HFFc6 (cell line): ENCODE data around the gene TMEM45A. TPM values are rescaled to one million over a fixed set of nuclear protein-coding genes. Genes with fewer than 3 reads are reported as not detected.

Source experiments
- DNase-seq: peaks from one replicate; pipeline ENCODE4 v3.0.0-alpha.2; 2018
- H3K27ac Mint-ChIP-seq: 2 replicates; pipeline ENCODE4 v1.8.0; 2020; ENCODE audit warnings: mild to moderate bottlenecking, mixed read lengths
- H3K27me3 Mint-ChIP-seq: 2 replicates; pipeline ENCODE4 v1.8.0; 2021; ENCODE audit warnings: mild to moderate bottlenecking, moderate library complexity, mixed read lengths; ENCODE audit not compliant: insufficient read depth
- H3K36me3 Mint-ChIP-seq: 2 replicates; pipeline ENCODE4 v1.8.0; 2021; ENCODE audit warnings: low read depth, mixed read lengths
- H3K4me1 Mint-ChIP-seq: 2 replicates; pipeline ENCODE4 v1.8.0; 2020; ENCODE audit warnings: low read depth, mixed read lengths
- H3K4me3 Mint-ChIP-seq: 2 replicates; pipeline ENCODE4 v1.8.0; 2020; ENCODE audit warnings: mild to moderate bottlenecking, moderate library complexity, mixed read lengths
- H3K9me3 Mint-ChIP-seq: 2 replicates; pipeline ENCODE4 v1.8.0; 2020; ENCODE audit warnings: mild to moderate bottlenecking, mixed read lengths
- total RNA-seq, 6 experiments: library from RNA; stranded (reverse); fragmentation: NEBNext Ultra II Directional; extraction: Animal tissue kit (Norgen Biotek cat#: 25700); gene quantifications; 2 replicates in 1 of 6; 3 replicates in 5 of 6; pipeline ENCODE4 v1.2.3, GENCODE V29; 2021
- TF ChIP-seq, protein P1 (sequence below): fragments of 200-600 bp; sonication (generic); IDR thresholded peaks from 2 replicates; pipeline ENCODE4 v1.5.0; 2021; ENCODE audit warnings: antibody characterized with exemption, mild to moderate bottlenecking

The TMEM45A gene
- total RNA-seq, 6 experiments from 2014 or later = 25.2 to 44.1 (median 28.5) TPM

DNA sequence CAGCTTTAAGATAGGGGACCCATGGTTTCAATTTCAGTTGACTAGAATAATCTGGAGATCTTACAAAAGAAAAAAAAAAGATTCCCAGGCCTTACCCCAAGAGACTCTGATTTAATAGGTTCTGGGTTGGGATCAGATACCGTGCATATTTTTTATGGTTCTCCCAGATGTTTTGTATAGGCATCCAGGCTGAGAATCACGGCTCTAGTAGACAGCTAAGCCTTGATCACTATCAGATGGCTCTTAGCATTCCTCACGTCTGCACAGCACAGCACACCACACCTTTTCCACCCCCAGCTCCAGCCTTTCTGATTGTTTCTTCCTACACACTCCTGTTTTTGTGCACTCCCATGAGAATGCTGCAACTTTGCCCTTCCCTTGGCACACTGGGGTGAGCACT is 40.8 kb downstream of the TMEM45A start:
- peak; percentile 70 for DNase-seq
- Mint-ChIP-seq H3K9me3 (no peaks in the 10 kb centered on the region), H3K36me3 (peaks cover 6% of the 10 kb centered on the region; the same call in 1 of the 2 replicates), H3K4me3 (peak overlapping the region; percentile 65), H3K4me1 (peaks cover 42% of the 10 kb centered on the region), H3K27ac (peak overlapping the region; percentile 78), H3K27me3 (no peaks in the 10 kb centered on the region; the same call in 1 of the 2 replicates)
- TF ChIP-seq, protein P1, sequence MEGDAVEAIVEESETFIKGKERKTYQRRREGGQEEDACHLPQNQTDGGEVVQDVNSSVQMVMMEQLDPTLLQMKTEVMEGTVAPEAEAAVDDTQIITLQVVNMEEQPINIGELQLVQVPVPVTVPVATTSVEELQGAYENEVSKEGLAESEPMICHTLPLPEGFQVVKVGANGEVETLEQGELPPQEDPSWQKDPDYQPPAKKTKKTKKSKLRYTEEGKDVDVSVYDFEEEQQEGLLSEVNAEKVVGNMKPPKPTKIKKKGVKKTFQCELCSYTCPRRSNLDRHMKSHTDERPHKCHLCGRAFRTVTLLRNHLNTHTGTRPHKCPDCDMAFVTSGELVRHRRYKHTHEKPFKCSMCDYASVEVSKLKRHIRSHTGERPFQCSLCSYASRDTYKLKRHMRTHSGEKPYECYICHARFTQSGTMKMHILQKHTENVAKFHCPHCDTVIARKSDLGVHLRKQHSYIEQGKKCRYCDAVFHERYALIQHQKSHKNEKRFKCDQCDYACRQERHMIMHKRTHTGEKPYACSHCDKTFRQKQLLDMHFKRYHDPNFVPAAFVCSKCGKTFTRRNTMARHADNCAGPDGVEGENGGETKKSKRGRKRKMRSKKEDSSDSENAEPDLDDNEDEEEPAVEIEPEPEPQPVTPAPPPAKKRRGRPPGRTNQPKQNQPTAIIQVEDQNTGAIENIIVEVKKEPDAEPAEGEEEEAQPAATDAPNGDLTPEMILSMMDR = no peak

DNA sequence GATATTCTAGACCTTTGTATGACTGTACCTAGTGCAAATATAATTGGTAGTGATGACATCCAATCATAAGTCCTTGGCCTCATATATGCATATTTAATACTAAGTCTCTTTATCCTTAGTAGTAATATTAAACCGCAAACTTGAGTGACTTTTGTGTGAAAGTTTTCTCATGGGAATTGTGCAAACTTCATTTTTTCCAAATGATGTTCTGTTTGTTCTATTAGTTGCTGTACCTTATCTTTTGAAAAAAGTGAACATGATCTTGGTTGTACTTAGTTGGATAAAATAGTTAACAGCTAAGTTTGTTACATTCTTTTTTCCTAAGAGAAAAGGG is 43.2 kb downstream of the TMEM45A start:
- no peak for DNase-seq
- Mint-ChIP-seq H3K27ac (no peak overlapping the region), H3K9me3 (no peaks in the 10 kb centered on the region), H3K4me3 (no peak overlapping the region), H3K4me1 (peaks cover 48% of the 10 kb centered on the region), H3K27me3 (no peaks in the 10 kb centered on the region), H3K36me3 (peaks cover 6% of the 10 kb centered on the region; the same call in 1 of the 2 replicates)
- TF ChIP-seq, protein P1 = no peak

DNA sequence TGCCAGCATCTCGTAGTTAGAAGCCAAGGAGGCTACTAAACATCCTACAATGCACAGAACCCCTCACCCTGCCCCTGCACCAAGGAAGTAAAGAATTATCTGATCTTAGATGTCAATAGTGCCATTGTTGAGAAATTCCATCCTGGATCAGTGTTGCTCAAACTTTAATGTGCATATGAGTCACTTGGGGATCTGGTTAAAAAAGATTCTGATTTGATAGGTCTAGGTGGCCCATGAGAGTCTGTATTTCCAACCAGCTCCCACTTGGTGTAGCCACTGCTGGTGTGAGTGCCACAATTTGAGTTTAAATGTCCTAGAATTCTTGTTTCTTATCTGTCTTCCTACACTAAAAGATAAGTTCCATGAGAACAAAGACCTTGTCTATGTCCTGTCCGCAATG is 43.7 kb downstream of the TMEM45A start:
- H3K9me3 Mint-ChIP-seq = no peaks in the 10 kb centered on the region
- no peak overlapping the region for H3K27ac Mint-ChIP-seq

DNA sequence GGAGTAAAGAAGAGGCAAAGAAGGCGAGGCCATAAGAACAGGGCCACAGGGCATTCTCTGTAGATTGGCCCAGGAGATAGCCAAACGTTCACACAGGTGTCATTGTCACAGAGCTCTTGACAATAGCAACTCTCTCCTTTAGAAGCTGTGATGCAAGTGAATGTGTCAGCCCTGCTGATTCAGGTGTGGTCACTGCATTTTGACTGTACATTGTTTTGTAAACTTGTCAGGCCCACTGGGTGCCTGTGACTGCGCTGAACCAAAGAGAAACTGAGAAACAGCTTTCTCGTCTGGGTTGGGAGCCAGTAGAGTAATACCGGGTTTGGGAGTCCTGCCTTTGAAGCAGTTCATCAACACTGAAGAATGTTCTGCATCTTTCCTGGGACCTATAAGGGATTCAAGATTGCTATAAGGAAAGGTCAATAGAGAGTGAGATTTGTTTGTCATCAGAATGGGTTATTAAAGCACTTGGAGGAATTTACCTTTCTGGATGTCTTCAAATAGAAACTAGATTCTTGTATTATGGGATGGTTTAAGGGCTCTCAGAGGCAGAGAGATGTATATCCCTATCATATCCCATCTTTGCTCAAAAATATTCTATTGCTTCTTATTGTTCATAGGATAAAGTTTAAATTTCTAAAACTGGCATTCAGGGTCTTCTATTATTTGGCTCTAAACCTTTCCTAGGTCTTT is 45.4 kb downstream of the TMEM45A start:
- no peak overlapping the region for H3K4me3 Mint-ChIP-seq
- DNase-seq = no peak
- no peaks in the 10 kb centered on the region for H3K27me3 Mint-ChIP-seq
- H3K27ac Mint-ChIP-seq = no peak overlapping the region
- H3K36me3 Mint-ChIP-seq = peaks cover 19% of the 10 kb centered on the region
- H3K9me3 Mint-ChIP-seq = no peaks in the 10 kb centered on the region
- peaks cover 57% of the 10 kb centered on the region for H3K4me1 Mint-ChIP-seq
- TF ChIP-seq, protein P1 = no peak

More for the DNA sequence above, 43.7 kb downstream of the TMEM45A start:
- peaks cover 9% of the 10 kb centered on the region for H3K36me3 Mint-ChIP-seq
- no peak for DNase-seq
- peaks cover 53% of the 10 kb centered on the region for H3K4me1 Mint-ChIP-seq
- H3K4me3 Mint-ChIP-seq = no peak overlapping the region
- no peaks in the 10 kb centered on the region for H3K27me3 Mint-ChIP-seq
- TF ChIP-seq, protein P1 = no peak

DNA sequence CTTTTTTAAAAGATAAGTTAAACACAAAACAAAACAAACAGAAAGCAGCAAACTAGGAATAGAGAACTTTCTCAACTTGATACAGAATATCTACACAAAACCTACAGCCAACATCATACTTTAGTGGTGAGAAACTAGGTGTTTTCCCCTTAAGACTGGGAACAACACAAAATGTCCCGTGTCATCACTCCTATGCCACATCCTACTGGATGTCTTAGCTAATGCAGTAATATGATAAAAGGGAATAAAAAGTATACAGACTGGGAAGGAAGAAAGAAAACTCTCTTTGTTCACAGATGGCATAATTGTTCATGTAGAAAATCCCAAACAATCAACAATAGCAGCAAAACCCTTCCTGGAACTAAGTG is 45.9 kb downstream of the TMEM45A start:
- Mint-ChIP-seq H3K27ac (no peak overlapping the region), H3K9me3 (no peaks in the 10 kb centered on the region), H3K36me3 (peaks cover 19% of the 10 kb centered on the region), H3K27me3 (no peaks in the 10 kb centered on the region), H3K4me1 (peaks cover 51% of the 10 kb centered on the region), H3K4me3 (no peak overlapping the region)
- no peak for DNase-seq
- TF ChIP-seq, protein P1 = no peak
